ENCODE data around the gene ETV5. TPM values are rescaled to one million over a fixed set of nuclear protein-coding genes. Genes with fewer than 3 reads are reported as not detected.

Gene ETV5
- total and polyA plus RNA-seq, 5 donors from 2014 or later: 0.40 TPM; not detected in 4

DNA sequence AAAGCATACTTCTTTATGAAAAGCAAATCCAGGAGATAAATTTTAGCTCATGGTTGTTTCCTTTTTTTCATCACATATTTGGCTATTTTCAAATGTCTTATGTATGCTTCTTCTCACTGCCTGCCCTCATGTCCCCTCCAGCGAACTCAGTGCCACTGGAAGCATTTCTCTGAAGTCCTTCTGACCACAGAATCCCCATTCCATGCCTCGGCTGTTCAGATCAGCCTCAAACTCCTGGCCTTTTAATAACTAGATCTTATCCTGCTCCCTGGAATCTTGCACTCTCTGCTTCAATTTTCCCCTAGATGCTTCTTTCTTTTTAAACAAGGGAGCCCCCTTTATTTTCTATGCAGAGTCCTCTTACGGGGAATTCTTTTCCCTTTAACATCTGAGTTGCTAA, 10.1 kb downstream of the ETV5 start:
- Mint-ChIP-seq H3K27ac (no peak overlapping the region), H3K36me3 (no peaks in the 10 kb centered on the region), H3K27me3 (peaks cover 78% of the 10 kb centered on the region), H3K4me1 (peaks cover 0 to 3% (median 0%) of the 10 kb centered on the region in 4 donors), H3K9me3 (peaks cover 0 to 1% (median 0%) of the 10 kb centered on the region in 7 donors), H3K4me3 (no peak overlapping the region)
- H3K4me1 ChIP-seq (ENCODE audit: control insufficient read depth, insufficient read depth, low read length, poor library complexity, severe bottlenecking): peaks cover 2% of the 10 kb centered on the region
- H3K9me3 ChIP-seq (ENCODE audit: control insufficient read depth in 2 of 2, low read length in 2 of 2): no peaks in the 10 kb centered on the region
- no peak overlapping the region for H3K4me3 ChIP-seq (ENCODE audit: low read depth, low read length)
- no peak for ATAC-seq (ENCODE audit: low read depth in 2 of 2)
- no peaks in the 10 kb centered on the region for H3K36me3 ChIP-seq (ENCODE audit: control insufficient read depth, insufficient read depth, low read length)
- H3K27ac ChIP-seq (ENCODE audit: insufficient read depth, low read length, poor library complexity, severe bottlenecking): no peak overlapping the region
- peaks cover 47% of the 10 kb centered on the region for H3K27me3 ChIP-seq (ENCODE audit: control insufficient read depth, insufficient read depth, low read length)
- DNase-seq: no peak

- Histone ChIP-seq H3K4me3 (ENCODE audit: low read depth, low read length) (no peak overlapping the region), H3K27me3 (ENCODE audit: control insufficient read depth, insufficient read depth, low read length) (peaks cover 44% of the 10 kb centered on the region), H3K4me1 (ENCODE audit: control insufficient read depth, insufficient read depth, low read length, poor library complexity, severe bottlenecking) (peaks cover 2% of the 10 kb centered on the region), H3K27ac (ENCODE audit: insufficient read depth, low read length, poor library complexity, severe bottlenecking) (no peak overlapping the region), H3K9me3 (ENCODE audit: control insufficient read depth in 2 of 2, low read length in 2 of 2) (no peaks in the 10 kb centered on the region), H3K36me3 (ENCODE audit: control insufficient read depth, insufficient read depth, low read length) (no peaks in the 10 kb centered on the region)
- Mint-ChIP-seq H3K4me1 (peaks cover 0 to 3% (median 0%) of the 10 kb centered on the region in 4 donors), H3K27me3 (peaks cover 73% of the 10 kb centered on the region), H3K4me3 (no peak overlapping the region), H3K27ac (no peak overlapping the region), H3K9me3 (peaks cover 0 to 1% (median 0%) of the 10 kb centered on the region in 7 donors), H3K36me3 (no peaks in the 10 kb centered on the region)
- ATAC-seq (ENCODE audit: low read depth in 2 of 2) (no peak), DNase-seq (no peak)
Observed at GRCh38 chr3:186097663-186098451, 11.0 kb downstream of the ETV5 start.

GRCh38 chr3:186097317-186097662, 11.6 kb downstream of the ETV5 start:
- ATAC-seq (ENCODE audit: low read depth in 2 of 2) (no peak), DNase-seq (no peak)
- no peaks in the 10 kb centered on the region for H3K36me3 Mint-ChIP-seq
- Histone ChIP-seq H3K4me1 (ENCODE audit: control insufficient read depth, insufficient read depth, low read length, poor library complexity, severe bottlenecking) (peaks cover 2% of the 10 kb centered on the region), H3K4me3 (ENCODE audit: low read depth, low read length) (no peak overlapping the region), H3K27me3 (ENCODE audit: control insufficient read depth, insufficient read depth, low read length) (peaks cover 42% of the 10 kb centered on the region), H3K36me3 (ENCODE audit: control insufficient read depth, insufficient read depth, low read length) (no peaks in the 10 kb centered on the region), H3K9me3 (ENCODE audit: control insufficient read depth in 2 of 2, low read length in 2 of 2) (no peaks in the 10 kb centered on the region), H3K27ac (ENCODE audit: insufficient read depth, low read length, poor library complexity, severe bottlenecking) (no peak overlapping the region)
- peaks cover 0 to 3% (median 0%) of the 10 kb centered on the region in 4 donors for H3K4me1 Mint-ChIP-seq
- peaks cover 73% of the 10 kb centered on the region for H3K27me3 Mint-ChIP-seq
- H3K4me3 Mint-ChIP-seq: no peak overlapping the region
- no peak overlapping the region for H3K27ac Mint-ChIP-seq
- peaks cover 0 to 1% (median 0%) of the 10 kb centered on the region in 7 donors for H3K9me3 Mint-ChIP-seq

- Mint-ChIP-seq H3K4me1 (peaks cover 0 to 3% (median 0%) of the 10 kb centered on the region in 4 donors), H3K27ac (no peak overlapping the region), H3K9me3 (peaks cover 0 to 2% (median 0%) of the 10 kb centered on the region in 7 donors), H3K4me3 (no peak overlapping the region), H3K36me3 (no peaks in the 10 kb centered on the region), H3K27me3 (peaks cover 70% of the 10 kb centered on the region)
- Histone ChIP-seq H3K4me3 (ENCODE audit: low read depth, low read length) (no peak overlapping the region), H3K9me3 (ENCODE audit: control insufficient read depth in 2 of 2, low read length in 2 of 2) (no peaks in the 10 kb centered on the region), H3K36me3 (ENCODE audit: control insufficient read depth, insufficient read depth, low read length) (no peaks in the 10 kb centered on the region), H3K27me3 (ENCODE audit: control insufficient read depth, insufficient read depth, low read length) (peaks cover 42% of the 10 kb centered on the region), H3K27ac (ENCODE audit: insufficient read depth, low read length, poor library complexity, severe bottlenecking) (no peak overlapping the region), H3K4me1 (ENCODE audit: control insufficient read depth, insufficient read depth, low read length, poor library complexity, severe bottlenecking) (peaks cover 2% of the 10 kb centered on the region)
- DNase-seq (no peak), ATAC-seq (ENCODE audit: low read depth in 2 of 2) (no peak)
Observed at GRCh38 chr3:186096290-186096689, 12.6 kb downstream of the ETV5 start.

- Mint-ChIP-seq H3K4me3 (no peak overlapping the region), H3K9me3 (peaks cover 0 to 2% (median 0%) of the 10 kb centered on the region in 7 donors), H3K27me3 (peaks cover 64% of the 10 kb centered on the region), H3K36me3 (no peaks in the 10 kb centered on the region), H3K4me1 (peaks cover 0 to 3% (median 0%) of the 10 kb centered on the region in 4 donors), H3K27ac (no peak overlapping the region)
- DNase-seq (no peak), ATAC-seq (ENCODE audit: low read depth in 2 of 2) (no peak)
- Histone ChIP-seq H3K4me3 (ENCODE audit: low read depth, low read length) (no peak overlapping the region), H3K4me1 (ENCODE audit: control insufficient read depth, insufficient read depth, low read length, poor library complexity, severe bottlenecking) (peaks cover 2% of the 10 kb centered on the region), H3K27ac (ENCODE audit: insufficient read depth, low read length, poor library complexity, severe bottlenecking) (no peak overlapping the region), H3K9me3 (ENCODE audit: control insufficient read depth in 2 of 2, low read length in 2 of 2) (no peaks in the 10 kb centered on the region), H3K27me3 (ENCODE audit: control insufficient read depth, insufficient read depth, low read length) (peaks cover 41% of the 10 kb centered on the region), H3K36me3 (ENCODE audit: control insufficient read depth, insufficient read depth, low read length) (no peaks in the 10 kb centered on the region)
Observed at GRCh38 chr3:186095561-186096081, 13.3 kb downstream of the ETV5 start.

GRCh38 chr3:186094696-186095425, 14.0 kb downstream of the ETV5 start:
- DNase-seq (no peak), ATAC-seq (ENCODE audit: low read depth in 2 of 2) (no peak)
- Histone ChIP-seq H3K27me3 (ENCODE audit: control insufficient read depth, insufficient read depth, low read length) (peaks cover 36% of the 10 kb centered on the region), H3K27ac (ENCODE audit: insufficient read depth, low read length, poor library complexity, severe bottlenecking) (no peak overlapping the region), H3K9me3 (ENCODE audit: control insufficient read depth in 2 of 2, low read length in 2 of 2) (no peaks in the 10 kb centered on the region), H3K4me1 (ENCODE audit: control insufficient read depth, insufficient read depth, low read length, poor library complexity, severe bottlenecking) (peaks cover 2% of the 10 kb centered on the region), H3K36me3 (ENCODE audit: control insufficient read depth, insufficient read depth, low read length) (no peaks in the 10 kb centered on the region), H3K4me3 (ENCODE audit: low read depth, low read length) (no peak overlapping the region)
- H3K36me3 Mint-ChIP-seq: no peaks in the 10 kb centered on the region
- no peak overlapping the region for H3K4me3 Mint-ChIP-seq
- H3K4me1 Mint-ChIP-seq: peaks cover 0 to 3% (median 0%) of the 10 kb centered on the region in 4 donors
- no peak overlapping the region for H3K27ac Mint-ChIP-seq
- peaks cover 56% of the 10 kb centered on the region for H3K27me3 Mint-ChIP-seq
- peaks cover 0 to 2% (median 0%) of the 10 kb centered on the region in 7 donors for H3K9me3 Mint-ChIP-seq

GRCh38 chr3:186094271-186094670, 14.6 kb downstream of the ETV5 start:
- peaks cover 0 to 3% (median 0%) of the 10 kb centered on the region in 4 donors for H3K4me1 Mint-ChIP-seq
- H3K9me3 Mint-ChIP-seq: peaks cover 0 to 2% (median 0%) of the 10 kb centered on the region in 7 donors
- peaks cover 53% of the 10 kb centered on the region for H3K27me3 Mint-ChIP-seq
- no peak overlapping the region for H3K4me3 Mint-ChIP-seq
- H3K36me3 Mint-ChIP-seq: no peaks in the 10 kb centered on the region
- ATAC-seq (ENCODE audit: low read depth in 2 of 2): no peak
- no peak for DNase-seq
- H3K36me3 ChIP-seq (ENCODE audit: control insufficient read depth, insufficient read depth, low read length): no peaks in the 10 kb centered on the region
- no peak overlapping the region for H3K4me3 ChIP-seq (ENCODE audit: low read depth, low read length)
- no peak overlapping the region for H3K27ac Mint-ChIP-seq
- no peak overlapping the region for H3K27ac ChIP-seq (ENCODE audit: insufficient read depth, low read length, poor library complexity, severe bottlenecking)
- H3K9me3 ChIP-seq (ENCODE audit: control insufficient read depth in 2 of 2, low read length in 2 of 2): no peaks in the 10 kb centered on the region
- H3K4me1 ChIP-seq (ENCODE audit: control insufficient read depth, insufficient read depth, low read length, poor library complexity, severe bottlenecking): peaks cover 2% of the 10 kb centered on the region
- H3K27me3 ChIP-seq (ENCODE audit: control insufficient read depth, insufficient read depth, low read length): peaks cover 32% of the 10 kb centered on the region
